Astrocyte of the hippocampus (primary cell): ENCODE measurements around the gene TCFL5.

ENCODE experiments used
- DNase-seq: peaks from one replicate; pipeline ENCODE4 v3.0.0; 2011; ENCODE audit warnings: low read depth, low spot score

Gene TCFL5

GRCh38 chr20:62835931-62836861, 25.4 kb downstream of the TCFL5 start:
- no peak for DNase-seq

- DNase-seq, result no peak
Measured at GRCh38 chr20:62834967-62835730, 26.5 kb downstream of the TCFL5 start.

GRCh38 chr20:62832951-62833391, 28.7 kb downstream of the TCFL5 start:
- no peak for DNase-seq

- DNase-seq, result peak; percentile 37
Measured at GRCh38 chr20:62832212-62832922, 29.3 kb downstream of the TCFL5 start.

- no peak for DNase-seq
Measured at GRCh38 chr20:62831854-62832211, 29.8 kb downstream of the TCFL5 start.

- no peak for DNase-seq
Measured at GRCh38 chr20:62831361-62831788, 30.2 kb downstream of the TCFL5 start.

GRCh38 chr20:62830821-62831220, 30.8 kb downstream of the TCFL5 start:
- DNase-seq, result no peak

GRCh38 chr20:62830251-62830650, 31.4 kb downstream of the TCFL5 start:
- DNase-seq, result no peak

GRCh38 chr20:62829231-62830230, 32.1 kb downstream of the TCFL5 start:
- DNase-seq, result no peak

- no peak for DNase-seq
Measured at GRCh38 chr20:62828511-62829230, 33.0 kb downstream of the TCFL5 start.

GRCh38 chr20:62828051-62828450, 33.6 kb downstream of the TCFL5 start:
- no peak for DNase-seq

GRCh38 chr20:62827311-62828038, 34.1 kb downstream of the TCFL5 start:
- DNase-seq, result no peak

- no peak for DNase-seq
Measured at GRCh38 chr20:62826646-62827310, 34.8 kb downstream of the TCFL5 start.

- no peak for DNase-seq
Measured at GRCh38 chr20:62825986-62826645, 35.5 kb downstream of the TCFL5 start.

GRCh38 chr20:62825333-62825985, 36.2 kb downstream of the TCFL5 start:
- DNase-seq, result no peak

- peak; percentile 77 for DNase-seq
Measured at GRCh38 chr20:62824476-62825332, 36.9 kb downstream of the TCFL5 start.
